ENCODE data around the gene XKRX.

The XKRX gene

GRCh38 chrX:100883654-100884053 lies 45.1 kb downstream of the XKRX start:
- DNase-seq = no peak

GRCh38 chrX:100880368-100880767 lies 48.3 kb downstream of the XKRX start:
- no peak for DNase-seq

GRCh38 chrX:100874325-100874724 lies 54.4 kb downstream of the XKRX start, which contains the start of gene NOX1:
Gene NOX1, minus strand, starts transcription at chrX:100874359. Its CDS starts 220 bp downstream, at chrX:100874139.
- DNase-seq = no peak

- DNase-seq = no peak
These were observed 56.8 kb downstream of the XKRX start for GRCh38 chrX:100871594-100872560.

- DNase-seq = no peak
These were observed 58.2 kb downstream of the XKRX start for GRCh38 chrX:100870527-100870926.

GRCh38 chrX:100868273-100868672 lies 60.4 kb downstream of the XKRX start:
- no peak for DNase-seq

- DNase-seq = no peak
These were observed 63.9 kb downstream of the XKRX start for GRCh38 chrX:100864657-100865391.

Data from RPMI8226 (cell line).